Stromal cell of bone marrow (primary cell): ENCODE data around the gene BRDT.
"Not testable (repeated sequence)": the region's sequence is repeated elsewhere in the genome, so short reads cannot be mapped to it uniquely, and the experiment has no call there.

Source experiments
- DNase-seq: peaks from one replicate; pipeline ENCODE4 v3.0.0-alpha.2; 2012; ENCODE audit warnings: low read depth

The BRDT gene

DNA sequence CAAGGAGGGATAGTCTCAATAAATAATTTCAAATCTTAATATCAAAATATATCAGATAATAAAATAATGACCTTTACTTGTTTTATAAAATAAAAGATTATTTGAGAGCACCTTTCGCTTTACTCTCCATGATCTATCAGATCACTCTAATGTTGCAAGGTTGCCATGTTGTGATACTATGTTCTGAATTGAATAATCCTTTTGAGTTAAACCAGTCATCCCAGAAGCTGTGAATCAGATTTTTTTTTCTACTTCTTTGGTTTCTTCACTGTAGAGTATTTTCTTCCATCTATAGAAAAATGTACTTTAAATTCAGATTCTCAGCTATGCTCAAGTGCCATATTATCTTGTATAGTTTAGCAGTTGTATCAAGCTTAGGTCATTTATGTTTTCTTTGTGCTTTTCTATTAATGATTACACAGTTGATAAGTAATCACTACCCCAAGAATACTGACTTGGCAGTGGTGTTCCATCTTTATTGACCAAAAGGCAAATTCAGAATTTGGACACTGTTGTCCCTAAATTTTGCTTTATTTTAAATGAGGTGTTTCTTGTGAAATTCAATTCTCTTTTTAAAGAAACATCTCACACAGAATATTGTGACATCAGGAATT is 32.9 kb downstream of the BRDT start:
- no peak for DNase-seq

DNA sequence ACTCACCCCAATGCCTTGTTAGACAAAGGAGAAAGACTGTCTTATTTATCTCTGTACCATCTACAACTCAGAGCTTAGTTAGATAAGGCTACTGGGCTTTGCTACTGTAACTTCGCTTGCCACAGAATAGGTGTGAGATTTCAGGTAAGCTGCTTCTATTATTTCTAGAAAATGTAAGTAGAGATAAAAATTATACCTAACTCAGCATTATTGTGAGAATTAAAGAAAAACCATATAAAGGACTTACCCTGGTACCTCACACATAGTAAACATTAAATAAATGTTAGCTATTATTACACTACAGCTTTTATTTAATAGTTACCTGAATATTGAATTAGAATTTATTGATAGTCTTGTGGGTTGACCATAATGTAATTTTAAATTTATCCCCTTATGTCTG is 44.1 kb downstream of the BRDT start:
- DNase-seq = no peak

DNA sequence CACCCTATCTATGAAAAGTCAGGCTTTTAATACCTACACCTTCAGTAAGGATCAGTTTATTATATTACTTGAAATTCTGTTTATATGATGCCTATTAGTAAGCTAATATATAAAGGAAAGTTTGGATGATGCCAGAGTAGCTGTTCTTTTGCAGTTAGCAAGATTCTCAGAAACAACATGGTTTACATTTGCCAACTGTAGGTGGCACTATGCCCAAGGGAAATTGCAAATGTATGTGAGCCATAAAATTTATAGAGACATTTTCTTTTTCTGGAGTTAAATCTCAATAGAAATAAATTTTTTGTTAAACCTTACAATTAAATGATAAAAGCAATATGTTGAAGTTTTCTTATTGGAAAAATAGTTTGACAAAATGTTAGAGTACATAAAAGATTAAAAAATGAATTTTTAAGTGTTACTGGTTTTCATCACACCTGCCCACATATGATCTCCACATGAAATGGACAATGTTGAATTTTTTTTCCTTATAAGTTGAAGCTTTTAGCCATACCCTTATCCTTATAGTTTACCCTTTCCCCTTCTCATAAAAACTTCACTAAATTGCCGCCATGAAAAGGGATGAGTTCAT is 48.5 kb downstream of the BRDT start:
- peak; percentile 13 for DNase-seq

DNA sequence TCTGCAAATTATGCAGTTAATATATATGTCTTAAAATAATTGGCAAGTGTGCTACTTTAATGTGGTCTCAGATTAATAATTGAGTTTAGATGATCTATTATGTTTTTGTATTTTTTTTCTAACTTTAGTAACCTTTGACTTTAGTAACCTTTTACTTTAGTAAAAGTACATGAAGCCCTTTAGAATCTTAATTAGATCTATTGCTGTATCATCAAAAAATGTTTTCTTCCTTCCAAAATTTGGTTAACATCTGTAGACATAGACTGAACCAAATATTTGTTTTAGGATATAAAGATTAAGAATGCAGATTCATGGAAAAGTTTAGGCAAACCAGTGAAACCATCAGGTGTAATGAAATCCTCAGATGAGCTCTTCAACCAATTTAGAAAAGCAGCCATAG is 54.9 kb downstream of the BRDT start:
- no peak for DNase-seq

DNA sequence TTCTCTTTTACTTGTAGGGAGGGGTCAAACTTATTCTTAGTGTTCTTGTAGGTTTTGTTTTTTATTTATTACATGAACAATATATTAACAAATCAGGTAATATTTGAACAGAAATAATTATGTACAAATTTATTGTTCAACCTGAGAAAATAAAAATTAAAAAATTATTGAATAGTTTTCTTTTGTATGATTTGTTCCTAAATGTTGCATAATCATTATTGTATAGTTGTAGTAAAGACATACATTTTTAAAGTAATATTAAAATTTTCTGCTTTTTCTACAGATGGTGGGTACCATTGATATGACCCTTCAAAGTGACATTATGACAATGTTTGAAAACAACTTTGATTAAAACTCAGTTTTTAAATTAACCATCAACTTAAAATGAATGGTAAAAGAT is 64.7 kb downstream of the BRDT start:
- DNase-seq = no peak

DNA sequence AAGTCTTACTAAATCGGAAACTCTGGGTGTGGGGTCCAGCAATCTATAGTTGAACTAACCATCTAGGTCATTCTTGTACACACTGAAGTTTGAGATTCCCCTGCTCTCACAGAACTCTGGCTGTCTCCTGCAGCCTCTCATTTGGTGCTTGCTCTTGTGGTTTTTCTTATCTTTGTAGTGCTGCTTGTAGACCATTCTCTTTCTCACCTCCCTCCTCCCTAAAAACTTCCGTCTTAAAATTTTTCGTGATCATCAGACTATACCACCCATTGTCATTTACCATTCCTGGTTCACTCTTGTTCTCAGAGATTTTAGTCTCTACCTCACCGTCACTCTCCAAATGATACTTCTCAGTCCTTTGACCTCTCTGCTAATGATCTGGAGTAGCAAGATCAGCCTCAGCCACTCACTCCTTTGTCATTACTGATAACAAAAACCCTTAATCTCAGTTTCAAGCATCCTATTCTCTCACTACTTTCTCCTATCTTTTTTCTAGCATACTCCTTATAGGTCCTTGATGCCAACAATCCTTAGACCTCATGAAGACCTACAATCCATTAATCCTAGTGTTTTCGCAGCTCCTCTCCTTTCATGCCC is 67.6 kb downstream of the BRDT start:
- no peak for DNase-seq

DNA sequence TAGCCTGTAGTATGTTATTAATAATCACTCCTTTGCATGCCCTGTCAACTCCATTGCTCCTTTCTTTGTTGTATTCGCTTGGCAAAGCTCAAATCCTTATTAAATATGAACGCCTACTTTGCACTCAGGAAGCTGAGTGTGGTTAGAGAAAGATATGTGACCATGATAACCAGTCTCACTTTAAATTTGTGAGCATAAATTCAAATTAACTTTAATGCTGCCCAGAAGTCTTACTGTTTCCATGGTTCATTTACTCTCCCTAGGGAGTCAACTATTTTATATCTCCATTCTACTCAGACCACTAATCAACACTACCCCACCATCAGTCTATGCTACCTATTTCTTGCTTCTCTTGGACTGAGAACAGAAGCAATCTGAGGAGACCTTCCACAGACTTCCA is 68.5 kb downstream of the BRDT start:
- DNase-seq = no peak

DNA sequence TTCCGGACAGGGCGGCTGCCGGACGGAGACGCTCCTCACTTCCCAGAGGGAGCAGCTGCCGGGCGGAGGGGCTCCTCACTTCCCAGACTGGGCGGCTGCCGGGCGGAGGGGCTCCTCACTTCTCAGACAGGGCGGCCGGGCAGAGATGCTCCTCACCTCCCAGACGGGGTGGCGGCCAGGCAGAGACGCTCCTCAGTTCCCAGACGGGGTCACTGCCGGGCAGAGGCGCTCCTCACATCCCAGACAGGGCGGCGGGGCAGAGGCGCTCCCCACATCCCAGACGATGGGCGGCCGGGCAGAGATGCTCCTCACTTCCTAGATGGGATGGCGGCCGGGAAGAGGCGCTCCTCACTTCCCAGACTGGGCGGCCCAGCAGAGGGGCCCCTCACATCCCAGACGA is 76.8 kb downstream of the BRDT start:
- not testable (repeated sequence) for DNase-seq

DNA sequence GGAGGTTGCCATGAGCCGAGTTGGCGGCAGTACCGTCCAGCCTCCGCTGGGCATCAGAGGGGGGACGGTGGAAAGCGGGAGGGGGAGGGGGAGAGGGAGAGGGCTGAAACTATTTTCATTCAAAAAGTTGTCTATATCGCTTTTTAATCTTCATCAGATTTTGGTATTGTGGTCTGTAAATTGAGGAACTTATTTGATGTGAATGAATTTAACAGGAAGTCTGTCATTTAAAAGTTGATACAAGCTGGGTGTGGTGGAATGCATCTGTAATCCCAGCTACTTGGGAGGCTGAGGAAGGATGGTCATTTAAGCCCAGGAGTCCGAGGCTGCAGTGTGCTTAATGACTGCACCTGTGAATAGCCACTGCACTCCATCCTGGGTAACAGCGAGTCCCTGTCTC is 77.6 kb downstream of the BRDT start:
- DNase-seq = no peak

DNA sequence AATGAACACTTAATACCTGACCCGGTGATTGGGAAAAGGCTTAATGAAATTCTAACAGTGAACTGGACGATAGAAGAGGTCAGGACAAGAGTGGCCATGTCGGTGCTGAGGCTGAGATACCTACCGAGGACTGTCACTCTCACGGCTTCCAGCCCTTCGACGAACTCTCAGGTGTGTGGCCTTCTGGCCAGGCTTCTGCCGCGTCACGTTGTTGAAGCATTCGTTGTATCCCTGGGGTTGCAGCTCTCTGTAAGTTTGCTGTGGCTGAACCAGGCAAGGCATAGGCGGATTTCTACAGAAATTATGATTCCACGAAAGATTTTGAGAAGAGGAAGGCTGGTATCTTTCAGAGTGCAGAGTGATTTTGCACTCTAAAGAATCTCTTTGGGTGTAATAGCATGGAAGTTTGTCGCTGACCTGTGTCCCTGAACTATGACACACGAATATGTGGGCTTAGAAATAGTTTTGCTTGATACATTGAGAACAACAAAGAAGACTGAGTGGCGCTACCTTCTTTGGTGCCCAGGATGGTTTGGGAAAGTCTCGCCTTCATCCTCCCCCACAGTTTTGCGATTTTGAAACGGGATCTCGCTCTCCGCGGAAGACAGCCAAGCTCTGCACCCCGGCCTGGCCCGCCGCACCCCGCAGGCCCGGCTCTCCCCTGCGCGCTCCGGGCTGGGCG is 80.2 kb downstream of the BRDT start:
- DNase-seq = no peak

DNA sequence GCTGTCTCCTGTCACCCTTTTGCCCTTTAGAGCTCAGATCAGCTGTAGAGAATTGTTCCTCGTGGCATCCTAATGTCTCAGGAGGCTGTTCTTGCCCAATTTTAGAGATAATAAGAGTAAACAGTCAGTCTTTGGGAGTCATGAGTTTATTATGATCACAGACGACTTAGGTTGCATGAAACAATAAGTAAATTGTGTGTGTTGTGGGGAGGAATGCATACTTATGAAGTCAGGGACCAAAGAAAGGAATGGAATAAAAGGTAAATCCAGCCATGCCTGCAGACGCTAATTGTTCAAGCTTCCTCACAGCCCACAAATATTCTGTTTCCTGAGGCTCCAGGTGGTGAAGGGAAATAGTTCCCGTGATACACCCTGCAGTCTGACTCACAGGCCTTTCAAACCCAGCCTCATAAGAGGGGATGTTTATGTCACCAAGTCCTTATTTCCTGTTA is 81.5 kb downstream of the BRDT start:
- DNase-seq = no peak

DNA sequence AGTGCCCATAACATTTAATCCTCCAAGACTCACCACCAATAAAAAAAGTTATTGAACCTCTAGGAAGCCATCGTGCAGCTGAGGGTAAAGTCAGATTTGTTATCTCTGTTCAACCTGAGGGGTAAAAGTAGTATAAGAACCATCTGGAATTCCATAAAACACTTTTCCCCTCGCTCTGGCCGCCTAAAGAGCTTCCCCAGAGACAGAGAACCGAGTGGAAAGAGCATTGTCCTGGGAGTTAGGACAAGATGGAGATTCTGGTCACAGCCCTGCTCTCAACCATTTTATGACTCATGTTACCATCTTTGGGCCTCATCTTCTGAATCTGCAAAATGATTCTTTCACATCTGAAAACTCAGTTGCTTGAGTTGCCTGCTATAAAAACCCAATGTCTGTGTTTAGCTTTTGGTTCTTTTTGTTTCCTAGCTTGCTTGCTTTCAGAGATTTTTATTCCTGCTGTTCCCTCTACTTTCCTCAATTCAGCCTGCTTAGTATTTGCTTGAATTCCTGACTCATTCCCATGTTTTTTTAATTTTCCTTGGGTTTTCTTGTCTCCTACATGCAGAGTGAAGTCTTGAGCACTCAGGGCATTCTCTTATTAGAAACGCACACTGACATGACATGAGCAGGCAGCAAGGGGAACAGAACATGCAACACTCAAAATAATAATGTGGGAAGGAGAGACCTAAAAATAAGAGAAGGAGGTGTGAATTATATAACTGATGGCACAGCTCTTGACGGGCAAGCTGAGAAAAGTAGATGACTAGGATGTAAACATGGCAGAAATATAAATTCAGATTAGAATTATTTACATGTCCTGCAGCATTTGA is 82.3 kb downstream of the BRDT start:
- DNase-seq = peak; percentile 2

DNA sequence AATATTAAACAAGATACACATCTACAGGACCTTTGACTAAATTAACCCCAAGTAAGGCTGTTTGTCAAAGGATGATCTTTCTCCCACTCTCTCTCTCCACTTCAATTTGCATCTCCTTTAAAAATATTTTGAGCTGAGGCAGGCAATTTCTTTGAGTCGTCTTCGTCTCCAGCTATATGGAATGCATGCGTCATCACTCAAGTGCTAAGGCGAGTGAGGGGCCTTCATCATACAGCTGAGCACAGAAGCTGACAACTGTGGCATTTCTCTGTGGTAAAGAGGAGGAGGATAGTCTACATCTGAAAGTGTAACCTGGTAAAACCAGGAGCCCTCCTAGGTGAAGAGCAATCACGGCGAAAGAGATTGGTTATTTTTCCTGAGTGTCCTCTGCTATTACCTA is 88.2 kb downstream of the BRDT start:
- no peak for DNase-seq

DNA sequence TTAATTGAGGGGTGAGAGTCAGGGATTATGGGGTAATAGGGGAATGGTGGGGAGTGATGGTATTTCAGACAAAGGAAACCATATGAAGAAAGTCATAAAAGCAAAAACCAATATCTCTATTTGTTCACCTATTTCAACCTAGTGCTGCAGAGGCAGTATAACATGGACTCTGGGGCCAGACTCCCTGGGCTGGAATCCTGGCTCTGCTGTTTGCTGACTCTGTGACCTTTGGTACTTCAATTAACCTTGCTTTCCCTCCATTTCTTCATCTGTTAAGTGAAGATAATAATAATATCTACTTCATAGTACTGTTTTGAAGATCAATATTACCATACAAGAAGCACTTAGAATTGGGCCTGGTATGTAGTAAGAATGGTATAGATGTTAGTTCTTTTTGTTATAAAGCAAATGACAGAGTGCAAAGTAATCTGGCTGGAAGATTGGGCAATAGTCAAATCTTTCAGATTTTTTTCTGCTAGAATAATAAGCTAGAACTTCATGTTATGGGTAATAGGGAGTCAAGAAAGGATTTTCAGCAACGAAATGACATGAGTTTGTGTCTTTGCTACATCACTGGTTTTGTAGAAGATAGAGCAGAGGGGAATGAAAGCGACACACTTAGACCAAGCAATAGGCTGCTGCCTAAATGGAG is 89.6 kb downstream of the BRDT start:
- DNase-seq = no peak

DNA sequence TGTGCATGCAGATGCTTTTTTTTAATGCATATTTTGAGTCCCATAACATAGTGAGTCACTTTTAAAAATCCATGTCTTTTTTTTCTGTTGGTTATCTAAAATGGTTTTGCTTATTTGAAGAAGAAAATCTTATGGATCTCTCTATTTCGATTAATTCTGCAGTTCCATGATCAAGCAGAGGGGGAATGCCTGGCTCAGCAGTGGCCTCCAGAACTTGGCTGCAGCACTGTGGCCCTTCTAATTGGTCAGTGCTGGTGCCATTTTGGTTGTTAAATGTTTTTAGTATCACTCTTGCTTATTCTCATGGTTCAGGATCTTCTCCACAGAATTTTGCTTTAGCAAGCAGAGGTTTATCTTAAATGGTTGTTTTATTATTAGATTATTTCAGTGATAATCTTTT is 91.8 kb downstream of the BRDT start:
- no peak for DNase-seq

DNA sequence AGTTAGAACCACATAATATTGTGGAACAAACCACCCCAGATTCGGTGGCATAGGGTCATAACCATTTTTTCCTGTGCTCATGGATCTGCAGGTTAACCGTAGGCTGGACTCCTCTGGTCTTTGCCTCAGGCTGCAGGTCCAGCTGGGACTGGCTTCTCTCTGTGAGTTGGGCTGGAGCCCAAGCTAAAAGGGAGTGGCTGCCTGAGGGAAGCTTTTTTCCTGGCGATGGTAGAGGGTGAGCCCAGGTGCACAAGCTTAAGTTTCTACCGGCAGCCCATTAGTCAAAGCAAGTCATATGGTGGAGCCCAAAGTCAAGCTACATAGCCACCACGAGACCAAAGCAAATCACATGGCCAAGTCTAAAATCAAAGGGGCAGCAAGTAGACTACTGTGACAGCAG is 94.4 kb downstream of the BRDT start:
- DNase-seq = no peak

DNA sequence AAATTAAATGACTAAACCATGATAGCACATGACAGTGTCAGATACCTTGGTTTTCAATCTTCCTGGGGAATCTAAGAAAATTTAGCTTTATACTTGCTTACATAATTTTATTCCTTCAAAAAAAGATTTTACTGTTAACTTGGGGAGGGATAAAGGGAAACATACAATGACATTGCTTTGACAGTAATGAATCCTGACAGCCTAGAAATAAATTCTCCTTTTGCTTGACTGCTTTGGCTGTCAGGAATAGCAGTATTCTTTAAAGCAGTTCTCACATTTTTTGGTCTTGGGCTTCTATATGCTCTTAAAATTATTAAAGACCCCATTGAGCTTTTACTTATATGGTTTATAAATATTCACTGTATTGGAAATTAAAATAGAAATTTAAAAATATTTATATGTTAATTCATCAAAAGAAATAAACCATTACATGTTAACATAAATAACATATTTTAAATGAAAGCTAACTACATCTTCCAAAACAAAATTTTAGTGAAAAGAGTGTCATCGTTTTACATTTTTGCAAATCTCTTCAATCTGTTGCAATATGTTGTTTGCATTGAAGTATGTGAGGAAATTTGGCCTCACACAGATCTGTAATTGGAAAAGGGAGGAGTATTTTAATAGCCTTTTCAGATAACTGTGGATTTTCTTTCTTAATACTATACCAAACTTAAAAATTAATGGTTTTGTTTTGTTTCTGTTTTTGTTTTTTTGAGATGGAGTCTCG is 96.7 kb downstream of the BRDT start:
- DNase-seq = no peak

DNA sequence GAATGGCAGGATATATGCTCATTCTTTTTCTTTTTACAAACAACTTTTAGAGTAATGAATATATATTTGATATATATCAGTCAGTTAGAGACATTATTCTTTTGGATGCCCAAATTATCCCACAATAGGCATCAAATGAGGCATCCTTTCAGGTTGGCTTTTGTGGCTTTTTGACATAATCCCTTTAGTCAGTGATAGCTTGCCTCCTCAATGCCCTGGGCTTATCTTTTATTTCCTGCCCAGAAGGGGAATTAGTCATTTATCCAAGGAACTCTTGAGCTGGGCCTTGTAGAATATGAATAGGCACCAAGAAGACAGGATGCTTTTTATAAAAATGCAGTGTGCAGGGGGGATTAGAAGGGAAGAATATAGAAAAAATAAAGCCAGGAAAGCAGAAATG is 102.7 kb downstream of the BRDT start:
- DNase-seq = no peak
